Naive B cell (primary cell): ENCODE data around the gene MXD3. TPM values are rescaled to one million over a fixed set of nuclear protein-coding genes. Genes with fewer than 3 reads are reported as not detected.
"Not testable (repeated sequence)": the region's sequence is repeated elsewhere in the genome, so short reads cannot be mapped to it uniquely, and the experiment has no call there.

ENCODE experiments used
- ATAC-seq, 2 donors: fragments of 150-1000 bp; cut with Tn5 transposase; 2 replicates each; pipeline ENCODE4 v1.10.0; 2021; ENCODE audit warnings: low read depth in 2 of 2, mild to moderate bottlenecking in 2 of 2, moderate library complexity in 2 of 2
- DNase-seq: peaks from one replicate; pipeline ENCODE4 v3.0.0; 2022
- H3K27ac Mint-ChIP-seq, 6 donors: one replicate each; pipeline ENCODE4 v1.8.0; 2020 to 2022; ENCODE audit warnings: mild to moderate bottlenecking in 6 of 6, mixed read lengths in 6 of 6, moderate library complexity in 5 of 6, inconsistent platforms in 2 of 6
- H3K27me3 Mint-ChIP-seq, 3 donors: one replicate each; pipeline ENCODE4 v1.8.0; 2021 to 2022; ENCODE audit warnings: mixed read lengths in 3 of 3, mild to moderate bottlenecking in 1 of 3
- H3K36me3 Mint-ChIP-seq, 2 donors: one replicate each; pipeline ENCODE4 v1.8.0; 2020 to 2022; ENCODE audit warnings: mixed read lengths in 2 of 2, inconsistent platforms in 1 of 2, mild to moderate bottlenecking in 1 of 2
- H3K4me1 Mint-ChIP-seq, 3 donors: one replicate each; pipeline ENCODE4 v1.8.0; 2020 to 2022; ENCODE audit warnings: mixed read lengths in 3 of 3, inconsistent platforms in 1 of 3, mild to moderate bottlenecking in 1 of 3, moderate library complexity in 1 of 3
- H3K4me3 Mint-ChIP-seq, 8 donors: one replicate each; pipeline ENCODE4 v1.8.0; 2020 to 2022; ENCODE audit warnings: mild to moderate bottlenecking in 8 of 8, mixed read lengths in 8 of 8, moderate library complexity in 8 of 8, inconsistent platforms in 2 of 8
- H3K9me3 Mint-ChIP-seq, 7 donors: one replicate each; pipeline ENCODE4 v1.8.0; 2020 to 2022; ENCODE audit warnings: mixed read lengths in 7 of 7, mild to moderate bottlenecking in 5 of 7, inconsistent platforms in 2 of 7, moderate library complexity in 1 of 7
- polyA plus RNA-seq, 6 donors: library from polyadenylated mRNA; unstranded; fragments of 300-500 nt; fragmentation: Illumina TruSeq; gene quantifications; one replicate each; pipeline ENCODE4 v1.2.3, GENCODE V29; 2021; ENCODE audit warnings: low read depth in 6 of 6

The MXD3 gene
- polyA plus RNA-seq, 6 donors from 2014 or later = 0.52 to 2.3 (median 1.4) TPM

DNA sequence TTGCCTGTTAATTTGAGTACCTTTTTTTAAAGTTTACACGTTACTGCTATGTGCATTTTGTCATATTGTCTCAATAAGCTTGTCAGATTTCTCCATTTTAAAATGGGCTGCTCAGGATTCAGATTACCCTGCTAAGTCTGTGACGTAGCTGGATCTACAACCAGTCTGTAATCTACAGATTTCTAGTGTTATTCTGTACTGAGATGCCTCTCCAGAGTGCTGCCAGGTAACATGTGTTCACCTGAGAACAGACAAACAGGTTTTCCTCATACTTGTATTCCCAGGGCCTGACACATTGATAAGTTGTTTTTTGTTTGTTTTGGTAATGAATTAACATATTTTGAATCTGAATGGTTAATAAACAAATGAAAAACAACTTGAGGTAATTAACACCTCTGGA lies 23.5 kb downstream of the MXD3 start:
- no peaks in the 10 kb centered on the region for H3K9me3 Mint-ChIP-seq
- H3K27me3 Mint-ChIP-seq = no peaks in the 10 kb centered on the region
- H3K4me3 Mint-ChIP-seq = no peak overlapping the region
- no peak for ATAC-seq
- peaks cover 10 to 17% (median 15%) of the 10 kb centered on the region in 3 donors for H3K4me1 Mint-ChIP-seq
- no peak for DNase-seq
- peaks cover 25 to 32% of the 10 kb centered on the region in 2 donors for H3K36me3 Mint-ChIP-seq
- H3K27ac Mint-ChIP-seq = no peak overlapping the region

DNA sequence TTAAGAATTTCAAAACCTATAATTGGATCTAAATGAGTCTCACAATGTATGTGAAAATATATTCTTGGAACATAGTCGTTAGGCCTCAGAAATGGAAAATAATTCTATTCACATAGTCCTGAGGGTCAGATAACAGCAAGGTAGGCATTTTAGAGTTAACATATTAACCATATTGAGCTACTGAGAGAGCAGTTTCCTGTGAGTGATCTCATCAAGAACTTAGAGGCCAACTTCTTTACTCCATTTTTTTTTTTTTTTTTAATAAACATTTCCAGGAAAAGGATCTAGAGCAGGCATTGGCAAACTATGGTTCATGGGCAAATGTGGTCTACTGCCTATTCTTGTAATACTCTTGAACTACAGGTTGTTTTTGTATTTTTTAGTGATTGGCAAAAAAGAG lies 34.8 kb downstream of the MXD3 start:
- Mint-ChIP-seq H3K4me1 (peaks cover 0 to 2% (median 0%) of the 10 kb centered on the region in 3 donors), H3K9me3 (no peaks in the 10 kb centered on the region), H3K27me3 (no peaks in the 10 kb centered on the region), H3K36me3 (peaks cover 29 to 45% of the 10 kb centered on the region in 2 donors), H3K4me3 (no peak overlapping the region), H3K27ac (peak overlapping the region in 1 of 6 donors; percentile 33)
- ATAC-seq = no peak
- no peak for DNase-seq

DNA sequence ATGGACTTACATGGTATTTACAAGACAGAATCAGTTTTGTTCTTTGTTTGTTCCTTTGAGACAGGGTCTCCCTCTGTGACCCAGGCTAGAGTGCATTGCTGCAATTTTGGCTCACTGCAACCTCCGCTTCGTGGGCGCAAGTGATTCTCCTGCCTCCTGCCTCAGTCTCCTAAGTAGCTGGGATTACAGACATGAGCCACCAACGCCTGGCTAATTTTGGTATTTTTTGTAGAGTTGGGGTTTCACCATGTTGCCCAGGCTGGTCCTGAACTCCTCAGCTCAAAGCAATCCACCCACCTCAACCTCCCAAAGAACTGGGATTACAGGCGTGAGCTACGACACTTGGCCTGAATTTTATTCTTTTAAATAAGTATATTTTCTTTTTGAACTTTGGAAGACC lies 35.8 kb downstream of the MXD3 start:
- Mint-ChIP-seq H3K4me3 (no peak overlapping the region), H3K27me3 (no peaks in the 10 kb centered on the region), H3K4me1 (peaks cover 0 to 2% (median 0%) of the 10 kb centered on the region in 3 donors), H3K27ac (no peak overlapping the region), H3K36me3 (peaks cover 27 to 42% of the 10 kb centered on the region in 2 donors), H3K9me3 (no peaks in the 10 kb centered on the region)
- no peak for ATAC-seq
- no peak for DNase-seq

DNA sequence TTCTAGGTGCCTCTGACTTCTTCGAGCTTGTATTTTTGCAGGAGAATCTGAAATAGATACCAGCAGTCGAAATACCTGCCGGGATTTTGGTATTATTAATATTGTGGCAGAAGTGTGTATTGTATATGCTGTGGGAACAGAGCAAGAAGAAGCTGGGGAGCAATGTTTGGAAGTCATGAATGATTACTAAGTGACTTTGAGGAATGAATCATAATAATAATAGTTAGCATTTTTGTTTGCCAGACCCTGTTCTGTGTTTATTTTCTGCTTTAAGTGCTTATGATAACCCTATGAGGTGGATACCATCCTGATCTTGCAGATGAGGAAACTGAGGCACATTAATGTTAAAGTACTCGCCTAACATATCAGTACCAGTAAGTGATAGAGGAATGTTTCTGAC lies 40.6 kb downstream of the MXD3 start:
- ATAC-seq (no peak), DNase-seq (no peak)
- H3K27ac Mint-ChIP-seq = no peak overlapping the region
- H3K27me3 Mint-ChIP-seq = no peaks in the 10 kb centered on the region
- peaks cover 34 to 35% of the 10 kb centered on the region in 2 donors for H3K36me3 Mint-ChIP-seq
- H3K4me3 Mint-ChIP-seq = no peak overlapping the region
- no peaks in the 10 kb centered on the region for H3K9me3 Mint-ChIP-seq
- H3K4me1 Mint-ChIP-seq = peaks cover 0 to 4% (median 0%) of the 10 kb centered on the region in 3 donors

DNA sequence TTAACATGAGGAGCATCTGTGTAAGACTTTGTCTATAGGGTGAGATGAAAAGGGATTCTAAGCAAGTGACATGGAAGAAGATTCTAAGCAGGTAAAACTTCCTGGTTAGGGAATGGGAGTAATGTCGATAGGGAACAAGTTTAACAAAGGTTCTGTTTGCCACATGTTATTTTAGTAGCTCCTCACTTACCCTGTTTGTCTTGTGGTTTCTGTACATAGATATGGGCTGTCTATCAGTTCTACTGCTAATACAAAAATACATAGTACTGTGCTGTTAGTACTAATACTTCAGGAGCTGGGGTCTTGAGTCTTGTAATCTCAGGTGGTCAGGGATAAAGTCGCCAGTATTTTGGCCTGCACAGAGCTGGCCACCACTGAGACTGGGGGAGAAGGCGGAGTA lies 41.0 kb downstream of the MXD3 start:
- Mint-ChIP-seq H3K4me1 (peaks cover 0 to 4% (median 0%) of the 10 kb centered on the region in 3 donors), H3K27me3 (no peaks in the 10 kb centered on the region), H3K36me3 (peaks cover 35 to 36% of the 10 kb centered on the region in 2 donors), H3K4me3 (no peak overlapping the region), H3K27ac (no peak overlapping the region), H3K9me3 (no peaks in the 10 kb centered on the region)
- DNase-seq (no peak), ATAC-seq (no peak)

DNA sequence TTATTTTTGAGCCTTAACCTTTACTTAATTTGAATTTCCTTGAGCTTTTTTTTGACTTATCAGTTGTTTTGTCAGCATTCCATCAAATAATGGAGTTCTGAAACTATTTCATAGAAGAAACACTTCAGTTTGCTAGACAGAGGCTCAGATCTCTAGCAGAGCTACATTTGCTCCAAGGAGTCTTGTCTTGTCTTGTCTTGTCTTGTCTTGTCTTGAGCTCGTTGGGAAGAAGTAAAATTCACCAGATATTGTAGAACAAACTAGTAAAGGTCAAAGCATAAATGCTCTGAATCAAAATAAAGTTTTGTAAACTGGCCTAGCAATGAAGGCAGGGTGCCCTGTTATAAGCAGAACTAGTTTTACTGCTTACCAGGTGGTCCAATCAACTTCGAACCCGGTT lies 41.7 kb downstream of the MXD3 start:
- no peaks in the 10 kb centered on the region for H3K27me3 Mint-ChIP-seq
- no peaks in the 10 kb centered on the region for H3K9me3 Mint-ChIP-seq
- ATAC-seq (no peak), DNase-seq (no peak)
- H3K4me1 Mint-ChIP-seq = peaks cover 0 to 4% (median 0%) of the 10 kb centered on the region in 3 donors
- no peak overlapping the region for H3K4me3 Mint-ChIP-seq
- peak overlapping the region in 1 of 6 donors; percentile 7 for H3K27ac Mint-ChIP-seq
- peaks cover 33 to 35% of the 10 kb centered on the region in 2 donors for H3K36me3 Mint-ChIP-seq

DNA sequence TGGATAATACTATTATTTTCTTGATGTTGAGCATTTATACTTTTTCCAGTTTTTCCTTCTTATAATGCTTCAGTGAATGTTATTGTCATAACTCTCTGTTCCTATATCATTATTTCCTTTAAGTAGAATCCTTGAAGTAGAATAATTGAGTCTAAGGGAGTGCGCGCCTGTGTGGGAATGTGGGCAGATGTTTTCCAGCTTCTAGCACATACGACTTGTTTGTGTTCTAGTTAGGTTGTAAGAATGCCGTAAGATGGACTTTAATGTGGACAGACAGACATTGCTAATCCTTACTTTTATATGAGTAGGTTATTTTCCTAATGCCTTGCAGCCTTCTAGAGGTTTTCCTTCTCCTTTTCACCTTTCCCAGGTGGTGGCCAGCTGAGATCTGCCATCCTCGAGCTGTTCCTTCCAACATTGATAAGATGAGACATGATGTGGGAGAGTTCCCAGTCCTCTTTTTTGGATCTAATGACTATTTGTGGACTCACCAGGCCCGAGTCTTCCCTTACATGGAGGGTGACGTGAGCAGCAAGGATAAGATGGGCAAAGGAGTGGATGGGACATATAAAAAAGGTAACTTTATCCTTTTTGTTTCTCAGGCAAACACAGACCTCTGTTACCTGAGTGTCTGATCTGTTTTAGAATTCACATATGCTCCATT lies 42.3 kb downstream of the MXD3 start:
- ATAC-seq (no peak), DNase-seq (no peak)
- Mint-ChIP-seq H3K27ac (peak overlapping the region in 2 of 6 donors; percentile 28 to 30), H3K4me1 (peaks cover 0 to 4% (median 0%) of the 10 kb centered on the region in 3 donors), H3K27me3 (no peaks in the 10 kb centered on the region), H3K36me3 (peaks cover 31 to 35% of the 10 kb centered on the region in 2 donors), H3K4me3 (no peak overlapping the region), H3K9me3 (no peaks in the 10 kb centered on the region)

DNA sequence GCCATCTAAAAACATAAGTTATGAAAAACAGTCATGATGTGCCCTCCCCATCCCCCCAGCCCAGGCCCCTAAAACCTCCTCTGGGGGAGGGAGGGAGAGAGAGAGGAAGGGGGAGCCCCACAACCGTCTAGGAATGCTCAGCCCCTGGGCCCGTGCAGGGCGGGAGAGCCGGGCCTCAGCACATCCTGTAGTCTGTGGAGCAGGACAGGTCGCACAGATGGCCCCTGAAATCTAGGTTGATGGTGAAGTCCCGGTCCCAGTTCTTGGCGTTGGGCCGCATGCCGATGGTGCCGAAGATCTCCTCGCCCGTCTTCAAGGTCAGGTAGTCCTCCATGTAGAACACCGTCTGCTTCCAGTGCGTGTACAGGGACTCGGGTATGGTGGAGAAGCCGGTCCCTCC lies 46.3 kb downstream of the MXD3 start:
- Mint-ChIP-seq H3K4me1 (peaks cover 0 to 1% (median 0%) of the 10 kb centered on the region in 3 donors), H3K36me3 (peaks cover 14 to 19% of the 10 kb centered on the region in 2 donors), H3K9me3 (no peaks in the 10 kb centered on the region), H3K27ac (peak overlapping the region in 2 of 6 donors; percentile 27 to 36), H3K27me3 (no peaks in the 10 kb centered on the region), H3K4me3 (no peak overlapping the region)
- DNase-seq = no peak
- ATAC-seq = no peak

DNA sequence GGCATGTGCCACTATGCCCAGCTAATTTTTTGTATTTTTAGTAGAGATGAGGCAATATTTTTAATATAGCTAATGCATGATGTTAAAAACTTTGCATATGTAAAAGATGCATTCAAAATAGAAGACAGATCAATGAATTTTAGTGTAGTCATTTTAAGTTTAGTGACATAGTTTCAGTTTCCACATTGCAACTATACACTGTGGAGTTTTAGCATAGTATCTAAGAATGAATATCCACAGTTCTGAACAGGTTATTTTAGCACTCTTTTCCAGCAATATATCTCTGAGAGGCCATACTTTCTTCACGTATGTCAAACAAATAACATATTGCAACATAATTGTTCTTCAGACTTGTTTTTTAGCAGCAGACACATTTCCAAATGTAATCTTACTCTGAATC lies 47.5 kb downstream of the MXD3 start:
- no peak overlapping the region for H3K4me3 Mint-ChIP-seq
- no peak for DNase-seq
- ATAC-seq = no peak
- H3K9me3 Mint-ChIP-seq = no peaks in the 10 kb centered on the region
- no peaks in the 10 kb centered on the region for H3K4me1 Mint-ChIP-seq
- no peaks in the 10 kb centered on the region for H3K27me3 Mint-ChIP-seq
- H3K27ac Mint-ChIP-seq = no peak overlapping the region
- peaks cover 8 to 17% of the 10 kb centered on the region in 2 donors for H3K36me3 Mint-ChIP-seq

DNA sequence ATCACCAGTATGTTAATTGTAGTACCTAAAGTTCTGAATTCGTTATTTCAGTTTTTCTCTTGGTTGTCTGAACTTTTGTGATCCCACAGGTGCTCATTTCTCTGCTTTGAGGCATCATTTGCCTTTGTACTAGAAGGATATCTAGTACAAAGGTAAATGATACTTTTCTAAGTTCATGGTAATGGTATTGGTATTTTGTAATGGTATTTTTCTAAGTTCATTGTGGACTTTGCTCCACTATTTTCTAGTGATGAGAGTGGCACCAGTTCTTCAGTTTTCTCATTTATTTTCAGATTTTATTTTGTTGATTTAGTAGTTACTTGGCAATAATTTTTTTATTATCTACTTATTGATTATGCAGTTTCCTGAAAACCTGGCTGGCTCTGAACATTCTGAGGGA lies 50.2 kb downstream of the MXD3 start:
- Mint-ChIP-seq H3K4me3 (no peak overlapping the region), H3K27ac (no peak overlapping the region), H3K9me3 (no peaks in the 10 kb centered on the region), H3K36me3 (peaks cover 0 to 16% of the 10 kb centered on the region in 2 donors), H3K4me1 (no peaks in the 10 kb centered on the region), H3K27me3 (no peaks in the 10 kb centered on the region)
- no peak for DNase-seq
- ATAC-seq = no peak

DNA sequence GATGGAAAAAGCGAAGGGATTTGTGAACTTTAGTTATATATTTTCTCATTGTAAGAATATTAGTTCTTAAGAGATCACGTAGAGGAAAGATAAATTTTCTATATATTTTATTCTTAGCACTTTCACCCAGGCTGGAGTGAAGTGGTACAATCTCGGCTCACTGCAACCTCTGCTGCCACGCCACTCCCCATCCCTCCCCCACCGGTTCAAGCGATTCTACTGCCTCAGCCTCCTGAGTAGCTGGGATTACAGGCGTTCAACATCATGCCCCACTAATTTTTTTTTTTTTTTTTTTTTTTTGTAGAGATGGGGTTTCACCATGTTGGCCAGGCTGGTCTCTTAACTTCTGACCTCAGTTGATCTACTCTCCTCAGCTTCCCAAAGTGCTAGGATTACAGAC lies 50.7 kb downstream of the MXD3 start:
- H3K36me3 Mint-ChIP-seq = peaks cover 0 to 11% of the 10 kb centered on the region in 2 donors
- DNase-seq (no peak), ATAC-seq (no peak)
- no peaks in the 10 kb centered on the region for H3K9me3 Mint-ChIP-seq
- no peaks in the 10 kb centered on the region for H3K27me3 Mint-ChIP-seq
- no peak overlapping the region for H3K27ac Mint-ChIP-seq
- H3K4me3 Mint-ChIP-seq = no peak overlapping the region
- no peaks in the 10 kb centered on the region for H3K4me1 Mint-ChIP-seq

DNA sequence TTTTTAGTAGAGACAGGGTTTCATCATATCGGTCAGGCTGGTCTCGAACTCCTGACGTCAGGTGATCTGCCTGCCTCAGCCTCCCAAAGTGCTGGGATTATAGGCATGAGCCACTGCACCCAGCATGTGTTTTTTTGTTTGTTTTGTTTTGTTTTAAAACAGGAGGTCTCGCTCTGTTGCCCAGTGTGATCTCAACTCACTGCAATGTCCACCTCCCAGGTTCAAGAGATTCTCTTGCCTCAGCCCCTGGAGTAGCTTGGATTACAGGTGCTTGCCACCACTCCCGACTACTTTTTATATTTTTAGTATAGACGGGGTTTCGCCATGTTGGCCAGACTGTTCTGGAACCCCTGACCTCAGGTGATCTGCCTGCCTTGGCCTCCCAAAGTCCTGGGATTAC lies 53.0 kb downstream of the MXD3 start:
- not testable (repeated sequence) for H3K4me1 Mint-ChIP-seq, DNase-seq, ATAC-seq, H3K27me3 Mint-ChIP-seq, H3K4me3 Mint-ChIP-seq, H3K9me3 Mint-ChIP-seq
- Mint-ChIP-seq H3K27ac (peak overlapping the region in 2 of 6 donors; percentile 44 to 87), H3K36me3 (peaks cover 0 to 12% of the 10 kb centered on the region in 2 donors)
